Keratinocyte (primary cell): ENCODE data around the gene TSTD1. TPM values are rescaled to one million over a fixed set of nuclear protein-coding genes. Genes with fewer than 3 reads are reported as not detected.
"Not testable (repeated sequence)": the region's sequence is repeated elsewhere in the genome, so short reads cannot be mapped to it uniquely, and the experiment has no call there.

Experiments
- DNase-seq: peaks from one replicate; pipeline ENCODE4 v3.0.0-alpha.2; 2011; ENCODE audit warnings: low read depth, missing footprints, low spot score
- FAIRE-seq: peaks from 2 replicates; lab custom pipeline; 2011; peaks lifted over from hg19 to GRCh38; lab: Jason Lieb, UNC
- H2AFZ ChIP-seq: 2 replicates; pipeline ENCODE4 v1.6.0; 2012; ENCODE audit warnings: low read length, control low read depth, inconsistent platforms; ENCODE audit not compliant: control insufficient read depth
- H3K27ac ChIP-seq: 2 replicates; pipeline ENCODE4 v1.5.1; 2011; ENCODE audit warnings: low read length; ENCODE audit not compliant: control insufficient read depth, insufficient read depth
- H3K27me3 ChIP-seq: 3 replicates; pipeline ENCODE4 v1.6.0; 2011; ENCODE audit warnings: low read length; ENCODE audit not compliant: control insufficient read depth, insufficient read depth; ENCODE audit errors: extremely low read depth
- H3K36me3 ChIP-seq, 2 experiments: 2 replicates in 1 of 2; 3 replicates in 1 of 2; pipeline ENCODE4 v1.5.1; 2011; ENCODE audit warnings: low read length in 2 of 2, mild to moderate bottlenecking in 1 of 2; ENCODE audit not compliant: control insufficient read depth in 2 of 2, insufficient read depth in 2 of 2; ENCODE audit errors: extremely low read depth in 1 of 2
- H3K4me1 ChIP-seq: 3 replicates; pipeline ENCODE4 v1.5.1; 2011; ENCODE audit warnings: low read length; ENCODE audit not compliant: control insufficient read depth, insufficient read depth; ENCODE audit errors: extremely low read depth
- H3K4me2 ChIP-seq: 3 replicates; pipeline ENCODE4 v1.6.0; 2011; ENCODE audit warnings: low read depth, low read length; ENCODE audit not compliant: control insufficient read depth, insufficient read depth; ENCODE audit errors: extremely low read depth
- H3K4me3 ChIP-seq, 3 experiments: fragments of 200-600 bp in 1 of 3; sonication (generic) in 1 of 3; 2 replicates in 2 of 3; 3 replicates in 1 of 3; pipeline ENCODE4 v1.5.1; 2011 to 2016; ENCODE audit warnings: low read length in 3 of 3, mild to moderate bottlenecking in 3 of 3, control low read depth in 2 of 3, inconsistent platforms in 1 of 3, low read depth in 1 of 3, mixed read lengths in 1 of 3, mixed run types in 1 of 3, moderate library complexity in 1 of 3; ENCODE audit not compliant: control insufficient read depth in 2 of 3, insufficient read depth in 2 of 3; ENCODE audit errors: extremely low read depth in 1 of 3
- H3K79me2 ChIP-seq: 2 replicates; pipeline ENCODE4 v1.6.0; 2012; ENCODE audit warnings: low read length; ENCODE audit not compliant: control insufficient read depth, insufficient read depth
- H3K9ac ChIP-seq: 3 replicates; pipeline ENCODE4 v1.6.0; 2011; ENCODE audit warnings: low read length; ENCODE audit not compliant: control insufficient read depth, insufficient read depth; ENCODE audit errors: extremely low read depth
- H3K9me1 ChIP-seq: 3 replicates; pipeline ENCODE4 v1.6.0; 2011; ENCODE audit warnings: low read length; ENCODE audit not compliant: control insufficient read depth, insufficient read depth; ENCODE audit errors: extremely low read depth
- H3K9me3 ChIP-seq: 2 replicates; pipeline ENCODE4 v1.5.1; 2012; ENCODE audit warnings: low read depth, low read length; ENCODE audit not compliant: control insufficient read depth
- H4K20me1 ChIP-seq: 3 replicates; pipeline ENCODE4 v1.6.0; 2011; ENCODE audit warnings: low read length; ENCODE audit not compliant: control insufficient read depth, insufficient read depth; ENCODE audit errors: extremely low read depth
- EZH2 ChIP-seq: IDR thresholded peaks from one replicate; pipeline ENCODE4 v1.6.1; 2012; ENCODE audit warnings: inconsistent platforms, mild to moderate bottlenecking, low read length, moderate library complexity
- dilution Hi-C: fragments of 300-500 bp; cut with MboI; formaldehyde crosslinking; loops from one replicate; pipeline ENCODE4 v1.7.0; 2020; ENCODE audit warnings: low sequenced_read_pairs; ENCODE audit not compliant: extremely low pct_ligation_motif_present
- polyA plus RNA-seq, 5 experiments: library from polyadenylated mRNA; depleted of rRNA in 3 of 5; stranded (reverse) in 3 of 5; stranded (forward) in 1 of 5; unstranded in 1 of 5; fragments of >200 nt; gene quantifications; 1 replicate in 1 of 5; 2 replicates in 3 of 5; 3 replicates in 1 of 5; pipeline versions ENCODE4 v1.2.1 to v1.2.3, GENCODE V29; 2011 to 2012; ENCODE audit warnings: missing spikeins in 2 of 5, low read depth in 1 of 5, low replicate concordance in 1 of 5
- TF ChIP-seq, protein P1 (sequence below), 3 experiments: IDR thresholded peaks in 1 of 3; conservative IDR thresholded peaks in 1 of 3; optimal IDR thresholded peaks in 1 of 3; 2 replicates in 2 of 3; 3 replicates in 1 of 3; pipeline versions ENCODE3 to v1.5.1; 2011; ENCODE audit warnings: low read length in 3 of 3, mild to moderate bottlenecking in 3 of 3, moderate library complexity in 2 of 3, control low read depth in 1 of 3, inconsistent platforms in 1 of 3; ENCODE audit not compliant: insufficient read depth in 2 of 3; ENCODE audit errors: extremely low read depth in 1 of 3

TSTD1 gene
- polyA plus RNA-seq, 1 donor (not counting 4 experiments of a cell fraction or from before 2014, with no cell fraction given): 106 TPM

DNA sequence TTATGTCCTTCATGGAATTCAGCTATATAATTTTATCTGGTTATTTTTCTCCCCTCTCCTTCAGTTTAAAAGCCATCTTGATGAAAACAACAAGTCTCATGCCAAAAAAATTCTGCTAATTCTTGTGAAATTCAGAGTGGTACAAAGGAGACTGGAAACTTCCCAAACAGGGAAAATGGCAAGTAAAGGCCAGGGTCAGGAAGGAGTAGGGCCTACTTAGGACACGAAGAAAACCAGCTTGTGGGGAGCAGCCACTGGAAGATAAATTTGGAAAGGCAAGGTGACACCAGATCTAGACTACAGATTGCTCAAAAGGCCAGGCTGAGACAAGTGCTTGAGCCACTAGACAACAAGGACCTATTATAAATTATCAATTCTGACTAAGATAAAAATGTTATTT is 6.4 kb downstream of the TSTD1 start:
- Histone ChIP-seq H3K4me1 (peaks cover 12% of the 10 kb centered on the region), H3K4me3 (no peak overlapping the region), H3K79me2 (peaks cover 2% of the 10 kb centered on the region), H3K36me3 (no peaks in the 10 kb centered on the region), H2AFZ (no peak overlapping the region), H3K9me3 (no peaks in the 10 kb centered on the region), H4K20me1 (no peaks in the 10 kb centered on the region), H3K27me3 (no peaks in the 10 kb centered on the region), H3K4me2 (no peak overlapping the region), H3K27ac (peak overlapping the region; percentile 65), H3K9me1 (no peaks in the 10 kb centered on the region), H3K9ac (no peak overlapping the region)
- no peak for TF ChIP-seq EZH2
- TF ChIP-seq, protein P1, sequence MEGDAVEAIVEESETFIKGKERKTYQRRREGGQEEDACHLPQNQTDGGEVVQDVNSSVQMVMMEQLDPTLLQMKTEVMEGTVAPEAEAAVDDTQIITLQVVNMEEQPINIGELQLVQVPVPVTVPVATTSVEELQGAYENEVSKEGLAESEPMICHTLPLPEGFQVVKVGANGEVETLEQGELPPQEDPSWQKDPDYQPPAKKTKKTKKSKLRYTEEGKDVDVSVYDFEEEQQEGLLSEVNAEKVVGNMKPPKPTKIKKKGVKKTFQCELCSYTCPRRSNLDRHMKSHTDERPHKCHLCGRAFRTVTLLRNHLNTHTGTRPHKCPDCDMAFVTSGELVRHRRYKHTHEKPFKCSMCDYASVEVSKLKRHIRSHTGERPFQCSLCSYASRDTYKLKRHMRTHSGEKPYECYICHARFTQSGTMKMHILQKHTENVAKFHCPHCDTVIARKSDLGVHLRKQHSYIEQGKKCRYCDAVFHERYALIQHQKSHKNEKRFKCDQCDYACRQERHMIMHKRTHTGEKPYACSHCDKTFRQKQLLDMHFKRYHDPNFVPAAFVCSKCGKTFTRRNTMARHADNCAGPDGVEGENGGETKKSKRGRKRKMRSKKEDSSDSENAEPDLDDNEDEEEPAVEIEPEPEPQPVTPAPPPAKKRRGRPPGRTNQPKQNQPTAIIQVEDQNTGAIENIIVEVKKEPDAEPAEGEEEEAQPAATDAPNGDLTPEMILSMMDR (optimal IDR thresholded peaks at IDR 0.05 in 1 of 3, IDR thresholded peaks at IDR 0.05 in 1 of 3, conservative IDR thresholded peaks at IDR 0.05 in 1 of 3; ENCODE audit: extremely low read depth in 1 of 3, insufficient read depth in 2 of 3, low read length in 3 of 3): no peak
- FAIRE-seq (no peak), DNase-seq (no peak)
- dilution Hi-C loops: no loop called here

GRCh38 chr1:161031874-161032273 is 6.9 kb downstream of the TSTD1 start:
- H3K36me3 ChIP-seq: no peaks in the 10 kb centered on the region

GRCh38 chr1:161029466-161029865 is 9.3 kb downstream of the TSTD1 start:
- dilution Hi-C loops, H4K20me1 ChIP-seq, H3K4me2 ChIP-seq, H3K27me3 ChIP-seq, H3K27ac ChIP-seq, H3K9ac ChIP-seq, H2AFZ ChIP-seq, FAIRE-seq, H3K4me3 ChIP-seq, DNase-seq, H3K36me3 ChIP-seq, H3K79me2 ChIP-seq, H3K9me3 ChIP-seq, H3K9me1 ChIP-seq: not testable (repeated sequence)
- peaks cover 12% of the 10 kb centered on the region for H3K4me1 ChIP-seq

More at GRCh38 chr1:161031874-161032273, 6.9 kb downstream of the TSTD1 start:
- Histone ChIP-seq H3K4me1 (peaks cover 12% of the 10 kb centered on the region), H3K4me2 (no peak overlapping the region), H3K27ac (no peak overlapping the region), H4K20me1 (no peaks in the 10 kb centered on the region), H3K79me2 (no peaks in the 10 kb centered on the region), H3K9me1 (no peaks in the 10 kb centered on the region), H3K9me3 (no peaks in the 10 kb centered on the region), H3K4me3 (no peak overlapping the region), H3K27me3 (no peaks in the 10 kb centered on the region), H2AFZ (no peak overlapping the region), H3K9ac (no peak overlapping the region)
- DNase-seq (no peak), FAIRE-seq (no peak)
- dilution Hi-C loops: no loop called here
- no peak for TF ChIP-seq EZH2
- TF ChIP-seq, protein P1 (optimal IDR thresholded peaks at IDR 0.05 in 1 of 3, IDR thresholded peaks at IDR 0.05 in 1 of 3, conservative IDR thresholded peaks at IDR 0.05 in 1 of 3; ENCODE audit: extremely low read depth in 1 of 3, insufficient read depth in 2 of 3, low read length in 3 of 3): no peak

DNA sequence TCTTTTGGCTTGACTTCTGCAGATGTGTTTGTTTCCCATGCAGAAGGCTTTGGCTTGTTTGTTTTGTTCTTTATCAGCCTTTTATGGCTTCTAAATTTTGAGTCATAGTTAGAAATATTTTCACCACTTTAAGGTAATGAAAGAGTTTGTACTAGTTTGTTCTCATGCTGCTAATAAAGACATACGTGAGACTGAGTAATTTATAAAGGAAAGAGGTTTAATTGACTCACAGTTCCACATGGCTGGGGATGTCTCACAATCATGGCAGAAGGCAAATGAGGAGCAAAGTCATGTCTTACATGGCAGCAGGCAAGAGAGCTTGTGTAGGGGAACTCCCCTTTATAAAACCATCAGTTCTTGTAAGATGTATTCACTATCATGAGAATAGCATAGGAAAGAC is 11.8 kb downstream of the TSTD1 start:
- dilution Hi-C loops, H4K20me1 ChIP-seq, H3K27me3 ChIP-seq, H3K4me3 ChIP-seq, H3K79me2 ChIP-seq, H3K4me2 ChIP-seq, DNase-seq, H3K9me3 ChIP-seq, H2AFZ ChIP-seq, H3K9me1 ChIP-seq, H3K9ac ChIP-seq, FAIRE-seq, H3K36me3 ChIP-seq, H3K4me1 ChIP-seq: not testable (repeated sequence)
- peak overlapping the region; percentile 36 for H3K27ac ChIP-seq
